Peyer's patch (tissue), 4 donors: ENCODE results near the gene UBXN7.

Source experiments
- CTCF ChIP-seq, 6 experiments: fragments of 450-650 bp in 4 of 6; fragments of 200-600 bp in 2 of 6; sonication (generic) in 1 of 6; IDR thresholded peaks; one replicate each; pipeline ENCODE4 v1.5.1; 2017 to 2019; ENCODE audit warnings: antibody characterized with exemption in 6 of 6, mild to moderate bottlenecking in 3 of 6, moderate library complexity in 1 of 6
- POLR2A ChIP-seq, 2 donors: fragments of 450-650 bp; IDR thresholded peaks; one replicate each; pipeline ENCODE4 v1.5.1; 2017; ENCODE audit warnings: antibody characterized with exemption in 2 of 2, mild to moderate bottlenecking in 2 of 2, moderate library complexity in 2 of 2

- no peak for TF ChIP-seq CTCF (IDR thresholded peaks at IDR 0.05)
- TF ChIP-seq POLR2A (IDR thresholded peaks at IDR 0.05) = no peak
These were observed 117.6 kb downstream of the UBXN7 start for GRCh38 chr3:196314597-196314996.
